B cell (primary cell): ENCODE data around the gene CASP8AP2. TPM values are rescaled to one million over a fixed set of nuclear protein-coding genes. Genes with fewer than 3 reads are reported as not detected.
A peak's percentile ranks its signal among the peaks of the same experiment; 100 is the strongest.
"Not testable (repeated sequence)": the region's sequence is repeated elsewhere in the genome, so short reads cannot be mapped to it uniquely, and the experiment has no call there.

ENCODE experiments used
- ATAC-seq: fragments of 200-7000 bp; cut with Tn5 transposase; one replicate; pipeline ENCODE4 v1.10.0; 2021; ENCODE audit warnings: low read depth, mild to moderate bottlenecking, moderate number of reproducible peaks, moderate library complexity
- CTCF ChIA-PET: fragments of 350-600 bp; sonication (Branson Sonifier 250); formaldehyde crosslinking; loops from one replicate; lab custom pipeline; 2021; ENCODE audit warnings: antibody characterized with exemption, inconsistent platforms; lab: Charles Lee
- POLR2A ChIA-PET: fragments of 350-600 bp; sonication (Branson Sonifier 250); formaldehyde crosslinking; loops from one replicate; lab custom pipeline; 2021; ENCODE audit warnings: antibody characterized with exemption; lab: Charles Lee
- DNase-seq: peaks from one replicate; pipeline ENCODE4 v3.0.0; 2013
- H2AFZ ChIP-seq: 2 replicates; pipeline ENCODE4 v1.6.1; 2012; ENCODE audit warnings: mild to moderate bottlenecking, low read depth, low read length; ENCODE audit not compliant: insufficient read depth, poor library complexity, severe bottlenecking
- H3K27ac ChIP-seq, 2 donors: 1 replicate in 1 of 2; 2 replicates in 1 of 2; pipeline ENCODE4 v1.5.1; 2012 to 2013; ENCODE audit warnings: low read length in 2 of 2, mild to moderate bottlenecking in 2 of 2, moderate library complexity in 1 of 2
- H3K27me3 ChIP-seq, 4 experiments: fragments of 200-600 bp in 1 of 4; sonication (generic) in 1 of 4; replicated peaks in 1 of 4; 1 replicate in 2 of 4; 2 replicates in 2 of 4; pipeline versions ENCODE4 v1.6.1 to v1.7.0; 2013 to 2016; ENCODE audit warnings: low read length in 3 of 4, mild to moderate bottlenecking in 2 of 4, mixed read lengths in 1 of 4, moderate library complexity in 1 of 4; ENCODE audit not compliant: insufficient read depth in 4 of 4, control insufficient read depth in 3 of 4; ENCODE audit errors: control extremely low read depth in 1 of 4
- H3K36me3 ChIP-seq, 2 experiments: replicated peaks in 1 of 2; 1 replicate in 1 of 2; 2 replicates in 1 of 2; pipeline versions ENCODE4 v1.6.1 to v1.7.1; 2013; ENCODE audit warnings: low read length in 1 of 2; ENCODE audit not compliant: insufficient read depth in 2 of 2, control insufficient read depth in 1 of 2; ENCODE audit errors: control extremely low read depth in 1 of 2, extremely low read depth in 1 of 2
- H3K4me1 ChIP-seq, 2 donors: fragments of 200-600 bp in 1 of 2; sonication (generic) in 1 of 2; 1 replicate in 1 of 2; 2 replicates in 1 of 2; pipeline versions ENCODE4 v1.5.1 to v1.6.1; 2013 to 2017; ENCODE audit warnings: low read length in 2 of 2; ENCODE audit not compliant: control insufficient read depth in 2 of 2, insufficient read depth in 2 of 2
- H3K4me2 ChIP-seq: replicated peaks from 2 replicates; pipeline ENCODE3; 2012; ENCODE audit warnings: mild to moderate bottlenecking, low read depth, low read length; ENCODE audit not compliant: poor library complexity, severe bottlenecking
- H3K4me3 ChIP-seq, 5 experiments: fragments of 200-600 bp in 1 of 5; sonication (generic) in 1 of 5; 1 replicate in 3 of 5; 2 replicates in 2 of 5; pipeline versions ENCODE4 v1.5.1 to v1.7.0; 2011 to 2016; ENCODE audit warnings: low read length in 4 of 5, mild to moderate bottlenecking in 4 of 5, low read depth in 2 of 5, control low read depth in 1 of 5, moderate library complexity in 1 of 5; ENCODE audit not compliant: insufficient read depth in 1 of 5; ENCODE audit errors: control extremely low read depth in 1 of 5, extremely low read depth in 1 of 5
- H3K79me2 ChIP-seq: fragments of 200-600 bp; sonication (generic); one replicate; pipeline ENCODE4 v1.6.0; 2016; ENCODE audit warnings: low read length; ENCODE audit not compliant: control insufficient read depth, insufficient read depth
- H3K9ac ChIP-seq: fragments of 200-600 bp; sonication (generic); 2 replicates; pipeline ENCODE4 v1.6.1; 2017; ENCODE audit warnings: mild to moderate bottlenecking, low read length, moderate library complexity
- H3K9me3 ChIP-seq, 3 donors: one replicate each; pipeline versions ENCODE4 v1.6.1 to v1.7.1; 2013; ENCODE audit warnings: low read length in 2 of 3; ENCODE audit not compliant: control insufficient read depth in 2 of 3, insufficient read depth in 1 of 3; ENCODE audit errors: control extremely low read depth in 1 of 3
- H4K20me1 ChIP-seq: 2 replicates; pipeline ENCODE4 v1.6.0; 2012; ENCODE audit warnings: mild to moderate bottlenecking, low read length; ENCODE audit not compliant: insufficient read depth, control insufficient read depth, poor library complexity, severe bottlenecking
- H3K27ac Mint-ChIP-seq: one replicate; pipeline ENCODE4 v1.8.0; 2021; ENCODE audit warnings: mixed read lengths
- H3K27me3 Mint-ChIP-seq: one replicate; pipeline ENCODE4 v1.8.0; 2021; ENCODE audit warnings: mixed read lengths
- H3K4me1 Mint-ChIP-seq: one replicate; pipeline ENCODE4 v1.8.0; 2021; ENCODE audit warnings: mixed read lengths
- H3K4me3 Mint-ChIP-seq: one replicate; pipeline ENCODE4 v1.8.0; 2021; ENCODE audit warnings: mixed read lengths
- H3K9me3 Mint-ChIP-seq: one replicate; pipeline ENCODE4 v1.8.0; 2022; ENCODE audit warnings: mixed read lengths; ENCODE audit not compliant: insufficient read depth
- CTCF ChIP-seq: fragments of 200-600 bp; IDR thresholded peaks from one replicate; pipeline ENCODE4 v1.8.0; 2022; ENCODE audit warnings: antibody characterized with exemption, mild to moderate bottlenecking
- EZH2 ChIP-seq: IDR thresholded peaks from 2 replicates; pipeline ENCODE4 v1.6.1; 2012; ENCODE audit warnings: borderline replicate concordance, low read depth, mild to moderate bottlenecking, moderate library complexity, low read length; ENCODE audit not compliant: insufficient read depth, poor library complexity, severe bottlenecking
- WGBS: methylation state at CpG from one replicate; pipeline ENCODE4 v1.1.5; 2013; ENCODE audit warnings: missing lambda C conversion rate; ENCODE audit not compliant: insufficient coverage; 5-methylcytosine and 5-hydroxymethylcytosine counted together
- intact Hi-C: fragments of 100-400 bp; cut with micrococcal nuclease; formaldehyde crosslinking; loops from one replicate; pipeline ENCODE4 v1.10.0; 2022
- polyA plus RNA-seq: library from polyadenylated mRNA; depleted of rRNA; stranded (reverse); fragments of >200 nt; gene quantifications from 2 replicates; pipeline ENCODE4 v1.2.3, GENCODE V29; 2012
- total RNA-seq, 2 donors: library from RNA; stranded (reverse); fragments of 120-200 nt in 1 of 2; gene quantifications; 1 replicate in 1 of 2; 2 replicates in 1 of 2; pipeline versions ENCODE4 v1.2.3 to v1.2.4, GENCODE V29; 2013 to 2022

Gene CASP8AP2
- total and polyA plus RNA-seq, 2 donors (not counting 1 experiment from before 2014, with no cell fraction given) = 5.9 to 30.6 TPM

- no peak for TF ChIP-seq EZH2
- TF ChIP-seq CTCF = no peak
- Mint-ChIP-seq H3K9me3 (no peaks in the 10 kb centered on the region), H3K4me1 (peaks cover 17% of the 10 kb centered on the region), H3K27me3 (no peaks in the 10 kb centered on the region), H3K27ac (no peak overlapping the region), H3K4me3 (no peak overlapping the region)
- no peak overlapping the region for H2AFZ ChIP-seq
- POLR2A ChIA-PET = interaction anchor here (0.6 to 0.9 kb wide), 3 partner anchors 11 to 739 kb away, joined by 3 to 6 read pairs (median 3); no protein-coding TSS in a partner anchor
- H3K27me3 ChIP-seq = no peaks in the 10 kb centered on the region
- no peak overlapping the region for H3K4me3 ChIP-seq
- CTCF ChIA-PET = interaction anchor here (1.0 kb wide), 1 partner anchor 9 kb away, joined by 3 read pairs; no protein-coding TSS in a partner anchor
- peaks cover 19% of the 10 kb centered on the region for H3K79me2 ChIP-seq
- no peaks in the 10 kb centered on the region for H3K9me3 ChIP-seq
- ATAC-seq = no peak
- H3K36me3 ChIP-seq = no peaks in the 10 kb centered on the region
- no peak overlapping the region for H3K4me2 ChIP-seq
- intact Hi-C loops = loop anchor here (5.0 to 10.0 kb wide), 7 partner anchors 119 to 864 kb away; partner anchors contain the start of genes BACH2 and RNGTT
- H3K4me1 ChIP-seq = peaks cover 10 to 15% of the 10 kb centered on the region in 2 donors
- no peak for DNase-seq
- peaks cover 8% of the 10 kb centered on the region for H4K20me1 ChIP-seq
- H3K27ac ChIP-seq = no peak overlapping the region
- H3K9ac ChIP-seq = no peak overlapping the region
- WGBS = 100% methylated on average over 3 of the region's 6 CpGs
Observed at GRCh38 chr6:89826029-89826528, 3.6 kb upstream of the CASP8AP2 start.

- POLR2A ChIA-PET = interaction anchor here (0.6 to 2.2 kb wide), 6 partner anchors 9 to 456 kb away, joined by 3 to 34 read pairs (median 5); partner anchors contain the start of gene MDN1
- Mint-ChIP-seq H3K27ac (peak overlapping the region; percentile 95), H3K4me3 (peak overlapping the region; percentile 99), H3K4me1 (peaks cover 23% of the 10 kb centered on the region)
- Histone ChIP-seq H3K9ac (peak overlapping the region; percentile 73), H2AFZ (peak overlapping the region; percentile 100), H3K4me2 (peak overlapping the region; percentile 90), H3K79me2 (peaks cover 31% of the 10 kb centered on the region), H3K4me1 (peaks cover 10 to 19% of the 10 kb centered on the region in 2 donors), H3K4me3 (peak overlapping the region; percentile 75 to 97 (median 79)), H3K27ac (peak overlapping the region; percentile 62 to 83)
- not testable (repeated sequence) for H4K20me1 ChIP-seq, H3K27me3 Mint-ChIP-seq, ATAC-seq, DNase-seq, H3K36me3 ChIP-seq, H3K9me3 ChIP-seq, H3K27me3 ChIP-seq, H3K9me3 Mint-ChIP-seq
- whole genome bisulfite sequencing = 59% methylated on average over 11 of the region's 13 CpGs
- intact Hi-C loops = loop anchor here (2.0 to 10.0 kb wide), 10 partner anchors 116 to 866 kb away; partner anchors contain the start of genes BACH2, LYRM2, MAP3K7 and PNRC1
- CTCF ChIA-PET = interaction anchor here (1.0 to 2.4 kb wide), 4 partner anchors 9 to 652 kb away, joined by 3 to 22 read pairs (median 6); partner anchors contain the start of gene MDN1
Observed at GRCh38 chr6:89828475-89828987, 1.1 kb upstream of the CASP8AP2 start.
